Measurements from ENCODE around the gene POLD2. TPM values are rescaled to one million over a fixed set of nuclear protein-coding genes. Genes with fewer than 3 reads are reported as not detected.

POLD2 gene
- total and polyA plus RNA-seq, 2 of the 13 experiments (the other 11 are each of a cell fraction or from before 2014, with no cell fraction given): 87.6 to 95.1 TPM

GRCh38 chr7:44084701-44085100 is 38.6 kb downstream of the POLD2 start (continued):
- TF ChIP-seq, protein P1, sequence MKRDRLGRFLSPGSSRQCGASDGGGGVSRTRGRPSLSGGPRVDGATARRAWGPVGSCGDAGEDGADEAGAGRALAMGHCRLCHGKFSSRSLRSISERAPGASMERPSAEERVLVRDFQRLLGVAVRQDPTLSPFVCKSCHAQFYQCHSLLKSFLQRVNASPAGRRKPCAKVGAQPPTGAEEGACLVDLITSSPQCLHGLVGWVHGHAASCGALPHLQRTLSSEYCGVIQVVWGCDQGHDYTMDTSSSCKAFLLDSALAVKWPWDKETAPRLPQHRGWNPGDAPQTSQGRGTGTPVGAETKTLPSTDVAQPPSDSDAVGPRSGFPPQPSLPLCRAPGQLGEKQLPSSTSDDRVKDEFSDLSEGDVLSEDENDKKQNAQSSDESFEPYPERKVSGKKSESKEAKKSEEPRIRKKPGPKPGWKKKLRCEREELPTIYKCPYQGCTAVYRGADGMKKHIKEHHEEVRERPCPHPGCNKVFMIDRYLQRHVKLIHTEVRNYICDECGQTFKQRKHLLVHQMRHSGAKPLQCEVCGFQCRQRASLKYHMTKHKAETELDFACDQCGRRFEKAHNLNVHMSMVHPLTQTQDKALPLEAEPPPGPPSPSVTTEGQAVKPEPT (CRISPR knock-in tag; IDR thresholded peaks at IDR 0.05; ENCODE audit: low read depth): no peak
- no peak for TF ChIP-seq ZSCAN29 (CRISPR knock-in tag; conservative IDR thresholded peaks at IDR 0.05)
- TF ChIP-seq ZNF260 (CRISPR knock-in tag; IDR thresholded peaks at IDR 0.05; ENCODE audit: borderline replicate concordance, low read depth): no peak
- TF ChIP-seq TAF15 (IDR thresholded peaks at IDR 0.05; ENCODE audit: low read depth, low read length, poor library complexity, severe bottlenecking): no peak
- no peak for TF ChIP-seq ZFYVE20 (CRISPR knock-in tag; IDR thresholded peaks at IDR 0.05; ENCODE audit: borderline replicate concordance, low read depth)
- no peak for TF ChIP-seq BCLAF1 (IDR thresholded peaks at IDR 0.05)
- TF ChIP-seq SP4 (CRISPR knock-in tag; IDR thresholded peaks at IDR 0.05): no peak
- TF ChIP-seq ZBTB8A (CRISPR knock-in tag; IDR thresholded peaks at IDR 0.05; ENCODE audit: borderline replicate concordance, low read depth): no peak
- TF ChIP-seq RFXANK (CRISPR knock-in tag; IDR thresholded peaks at IDR 0.05): no peak
